ENCODE results near the gene ZNF605. TPM values are rescaled to one million over a fixed set of nuclear protein-coding genes. Genes with fewer than 3 reads are reported as not detected.

Gene ZNF605
- total RNA-seq, 4 donors from 2014 or later = 3.2 to 10.1 (median 5.1) TPM

DNA sequence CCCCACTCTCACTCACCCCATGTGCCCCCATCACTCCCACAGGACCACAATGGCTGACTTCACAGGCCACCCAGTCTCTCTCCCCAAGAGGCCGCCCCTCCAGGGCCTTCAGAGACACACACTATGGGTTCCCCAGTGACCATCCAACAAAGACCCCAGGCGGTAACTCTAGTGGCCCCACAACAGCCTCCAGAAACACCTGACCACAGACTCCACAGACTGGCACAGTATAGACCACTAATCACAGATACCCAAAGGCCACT lies 3.0 kb downstream of the ZNF605 start:
- 100% methylated on average over 1 of the region's 2 CpGs for WGBS, 2 donors
- H3K36me3 ChIP-seq = peaks cover 2 to 43% (median 11%) of the 10 kb centered on the region in 3 donors
- H3K9me3 ChIP-seq = peaks cover 0 to 57% (median 57%) of the 10 kb centered on the region in 3 donors
- TF ChIP-seq CTCF (IDR thresholded peaks at IDR 0.05) (no peak), POLR2A (IDR thresholded peaks at IDR 0.05) (no peak)
- no peak for DNase-seq
- H3K4me3 ChIP-seq = no peak overlapping the region
- H3K4me1 ChIP-seq = peaks cover 0 to 24% (median 13%) of the 10 kb centered on the region in 3 donors
- intact Hi-C loops (cut with DNase I) = no loop called here
- no peak overlapping the region for H3K27ac ChIP-seq
- H3K27me3 ChIP-seq = no peaks in the 10 kb centered on the region

DNA sequence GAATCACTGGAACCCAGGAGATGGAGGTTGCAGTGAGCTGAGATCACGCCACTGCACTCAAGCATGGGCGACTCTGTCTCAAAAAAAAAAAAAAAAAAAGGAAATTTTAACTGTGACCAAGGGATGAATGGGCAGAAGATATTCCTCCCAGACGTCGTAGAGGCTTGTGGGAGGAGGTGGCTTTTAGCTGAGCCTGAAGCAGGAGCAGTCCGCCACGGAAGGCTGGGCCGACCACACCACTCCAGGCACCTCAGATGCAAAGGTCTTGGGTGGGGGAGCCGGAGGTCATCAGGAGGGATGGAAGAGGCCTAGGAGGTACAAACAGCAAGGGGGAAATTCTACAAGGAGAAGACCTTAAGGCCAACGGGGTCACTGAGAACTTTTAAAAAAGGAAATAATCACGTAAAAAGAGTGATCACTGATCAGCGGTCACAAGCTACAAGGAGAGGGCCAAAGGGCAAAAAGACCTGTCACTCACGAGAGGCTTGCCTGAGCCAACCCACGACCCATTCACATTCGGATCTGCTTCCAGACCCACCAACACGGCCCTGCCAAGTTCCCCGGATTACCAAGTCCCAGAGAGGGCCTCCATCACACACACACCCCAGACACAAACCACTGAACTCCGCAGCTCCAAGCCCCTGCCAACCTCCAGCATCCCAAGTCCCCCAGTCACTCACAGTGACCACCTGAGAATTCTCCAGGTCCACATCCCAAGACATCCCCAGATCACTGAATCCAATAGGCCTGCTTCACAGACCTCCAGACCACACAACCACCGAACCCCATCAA lies 3.5 kb downstream of the ZNF605 start:
- no peak overlapping the region for H3K4me3 ChIP-seq
- H3K9me3 ChIP-seq = peaks cover 0 to 62% (median 62%) of the 10 kb centered on the region in 3 donors
- peaks cover 0 to 24% (median 13%) of the 10 kb centered on the region in 3 donors for H3K4me1 ChIP-seq
- no peak overlapping the region for H3K27ac ChIP-seq
- H3K27me3 ChIP-seq = no peaks in the 10 kb centered on the region
- DNase-seq = no peak
- H3K36me3 ChIP-seq = peaks cover 3 to 48% (median 11%) of the 10 kb centered on the region in 3 donors
- intact Hi-C loops (cut with DNase I) = no loop called here
- 95 to 98% methylated on average over 17 of the region's 18 CpGs for WGBS, 2 donors
- TF ChIP-seq CTCF (IDR thresholded peaks at IDR 0.05) (no peak), POLR2A (IDR thresholded peaks at IDR 0.05) (no peak)

GRCh38 chr12:132951649-132952048 lies 4.5 kb downstream of the ZNF605 start:
- H3K4me3 ChIP-seq = no peak overlapping the region
- intact Hi-C loops (cut with DNase I) = no loop called here
- DNase-seq = no peak
- no peak for TF ChIP-seq POLR2A (IDR thresholded peaks at IDR 0.05)
- TF ChIP-seq CTCF (IDR thresholded peaks at IDR 0.05) = no peak
- no peak overlapping the region for H3K27ac ChIP-seq
- H3K9me3 ChIP-seq = peaks cover 2 to 72% (median 71%) of the 10 kb centered on the region in 3 donors
- WGBS, 2 donors = 97% methylated on average over 8 of the region's 8 CpGs
- no peaks in the 10 kb centered on the region for H3K27me3 ChIP-seq
- H3K4me1 ChIP-seq = peaks cover 0 to 15% (median 8%) of the 10 kb centered on the region in 3 donors
- peaks cover 6 to 57% (median 11%) of the 10 kb centered on the region in 3 donors for H3K36me3 ChIP-seq

DNA sequence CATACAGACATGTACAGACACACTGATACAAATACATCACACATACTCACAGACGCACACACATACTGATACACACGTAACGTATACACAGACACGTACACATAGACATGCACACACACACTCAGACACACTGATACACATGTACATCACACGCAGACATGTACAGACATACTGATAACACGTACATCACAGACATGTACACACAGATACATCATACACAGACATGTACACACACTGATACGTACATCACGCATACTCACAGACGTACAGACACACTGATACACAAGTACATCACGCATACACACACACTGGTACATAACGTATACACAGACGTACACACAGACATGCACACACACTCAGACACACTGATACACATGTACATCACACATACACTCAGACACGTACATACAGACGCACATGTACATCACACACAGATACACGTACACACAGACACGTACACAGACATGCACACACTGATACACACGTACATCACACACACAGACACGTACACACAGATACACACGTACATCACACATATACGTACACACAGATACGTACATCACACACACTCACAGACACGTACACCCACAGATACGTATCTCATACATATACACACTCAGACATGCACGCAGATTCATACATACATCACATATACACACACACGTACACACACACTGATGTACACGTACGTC lies 5.1 kb downstream of the ZNF605 start:
- Histone ChIP-seq H3K27ac (no peak overlapping the region), H3K9me3 (peaks cover 9 to 78% (median 78%) of the 10 kb centered on the region in 3 donors), H3K4me3 (no peak overlapping the region), H3K36me3 (peaks cover 10 to 64% (median 11%) of the 10 kb centered on the region in 3 donors), H3K27me3 (no peaks in the 10 kb centered on the region), H3K4me1 (peaks cover 0 to 13% (median 8%) of the 10 kb centered on the region in 3 donors)
- no peak for DNase-seq
- no peak for TF ChIP-seq CTCF (IDR thresholded peaks at IDR 0.05)
- TF ChIP-seq POLR2A (IDR thresholded peaks at IDR 0.05) = no peak
- intact Hi-C loops (cut with DNase I) = no loop called here
- WGBS, 2 donors = 93 to 97% methylated on average over 27 of the region's 27 CpGs

Measured in esophagus squamous epithelium (tissue), 5 donors.